ENCODE data around the gene C2CD2. TPM values are rescaled to one million over a fixed set of nuclear protein-coding genes. Genes with fewer than 3 reads are reported as not detected.

The C2CD2 gene
- total RNA-seq, 4 donors from 2014 or later = 1.7 to 7.2 (median 2.4) TPM

GRCh38 chr21:41918561-41919358 lies 35.1 kb downstream of the C2CD2 start:
- in situ Hi-C loops (cut with MboI; ENCODE audit: low sequenced_read_pairs in 4 of 4) = no loop called here
- Histone ChIP-seq H3K27ac (no peak overlapping the region), H3K27me3 (no peaks in the 10 kb centered on the region), H3K4me1 (no peaks in the 10 kb centered on the region), H3K36me3 (peaks cover 0 to 6% of the 10 kb centered on the region in 2 donors), H3K4me3 (no peak overlapping the region), H3K9me3 (no peaks in the 10 kb centered on the region)
- ATAC-seq = no peak
- no peak for TF ChIP-seq POLR2A (IDR thresholded peaks at IDR 0.05)
- TF ChIP-seq, protein P1, sequence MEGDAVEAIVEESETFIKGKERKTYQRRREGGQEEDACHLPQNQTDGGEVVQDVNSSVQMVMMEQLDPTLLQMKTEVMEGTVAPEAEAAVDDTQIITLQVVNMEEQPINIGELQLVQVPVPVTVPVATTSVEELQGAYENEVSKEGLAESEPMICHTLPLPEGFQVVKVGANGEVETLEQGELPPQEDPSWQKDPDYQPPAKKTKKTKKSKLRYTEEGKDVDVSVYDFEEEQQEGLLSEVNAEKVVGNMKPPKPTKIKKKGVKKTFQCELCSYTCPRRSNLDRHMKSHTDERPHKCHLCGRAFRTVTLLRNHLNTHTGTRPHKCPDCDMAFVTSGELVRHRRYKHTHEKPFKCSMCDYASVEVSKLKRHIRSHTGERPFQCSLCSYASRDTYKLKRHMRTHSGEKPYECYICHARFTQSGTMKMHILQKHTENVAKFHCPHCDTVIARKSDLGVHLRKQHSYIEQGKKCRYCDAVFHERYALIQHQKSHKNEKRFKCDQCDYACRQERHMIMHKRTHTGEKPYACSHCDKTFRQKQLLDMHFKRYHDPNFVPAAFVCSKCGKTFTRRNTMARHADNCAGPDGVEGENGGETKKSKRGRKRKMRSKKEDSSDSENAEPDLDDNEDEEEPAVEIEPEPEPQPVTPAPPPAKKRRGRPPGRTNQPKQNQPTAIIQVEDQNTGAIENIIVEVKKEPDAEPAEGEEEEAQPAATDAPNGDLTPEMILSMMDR (IDR thresholded peaks at IDR 0.05 in 4 of 5, conservative IDR thresholded peaks at IDR 0.05 in 1 of 5) = no peak
- intact Hi-C loops (cut with DNase I; ENCODE audit: low total_unique reads) = no loop called here
- no peak for DNase-seq

GRCh38 chr21:41917531-41917930 lies 36.3 kb downstream of the C2CD2 start:
- Histone ChIP-seq H3K4me3 (no peak overlapping the region), H3K27ac (no peak overlapping the region), H3K36me3 (peaks cover 0 to 6% of the 10 kb centered on the region in 2 donors), H3K9me3 (no peaks in the 10 kb centered on the region), H3K27me3 (no peaks in the 10 kb centered on the region), H3K4me1 (no peaks in the 10 kb centered on the region)
- intact Hi-C loops (cut with DNase I; ENCODE audit: low total_unique reads) (no loop called here), in situ Hi-C loops (cut with MboI; ENCODE audit: low sequenced_read_pairs in 4 of 4) (no loop called here)
- no peak for TF ChIP-seq POLR2A (IDR thresholded peaks at IDR 0.05)
- TF ChIP-seq, protein P1 (IDR thresholded peaks at IDR 0.05 in 4 of 5, conservative IDR thresholded peaks at IDR 0.05 in 1 of 5) = no peak
- no peak for DNase-seq
- ATAC-seq = no peak

- no peaks in the 10 kb centered on the region for H3K9me3 ChIP-seq
- no peak overlapping the region for H3K4me3 ChIP-seq
- no peak for TF ChIP-seq POLR2A (IDR thresholded peaks at IDR 0.05)
- TF ChIP-seq, protein P1 (IDR thresholded peaks at IDR 0.05 in 4 of 5, conservative IDR thresholded peaks at IDR 0.05 in 1 of 5) = no peak
- in situ Hi-C loops (cut with MboI; ENCODE audit: low sequenced_read_pairs in 4 of 4) (no loop called here), intact Hi-C loops (cut with DNase I; ENCODE audit: low total_unique reads) (no loop called here)
- peaks cover 0 to 6% of the 10 kb centered on the region in 2 donors for H3K36me3 ChIP-seq
- no peaks in the 10 kb centered on the region for H3K27me3 ChIP-seq
- peak overlapping the region in 3 of 4 donors; percentile 17 to 49 (median 47) for H3K27ac ChIP-seq
- ATAC-seq (no peak), DNase-seq (no peak)
- H3K4me1 ChIP-seq = no peaks in the 10 kb centered on the region
Measured at GRCh38 chr21:41916888-41917433, 36.9 kb downstream of the C2CD2 start.

DNA sequence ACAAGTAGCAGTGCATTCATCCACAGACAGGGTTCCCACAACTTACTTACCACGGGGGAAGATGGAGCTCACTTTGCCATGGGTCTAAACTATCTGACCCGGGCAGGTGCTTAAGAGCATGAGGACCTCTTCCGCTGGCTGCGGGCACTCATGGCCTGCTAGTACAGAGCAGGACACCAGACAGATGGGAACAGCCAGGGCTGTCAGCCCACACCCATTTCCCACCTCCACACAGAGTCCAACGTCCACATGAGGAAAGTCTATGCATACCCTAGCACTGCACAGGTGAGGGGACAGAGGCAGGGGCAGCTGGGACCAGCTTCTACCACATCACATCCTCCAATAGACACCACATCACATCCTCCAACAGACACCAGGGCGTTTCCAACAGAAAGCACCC lies 38.9 kb downstream of the C2CD2 start:
- Histone ChIP-seq H3K4me3 (no peak overlapping the region), H3K27me3 (no peaks in the 10 kb centered on the region), H3K4me1 (no peaks in the 10 kb centered on the region), H3K27ac (no peak overlapping the region), H3K9me3 (no peaks in the 10 kb centered on the region), H3K36me3 (peaks cover 0 to 6% of the 10 kb centered on the region in 2 donors)
- ATAC-seq (no peak), DNase-seq (no peak)
- intact Hi-C loops (cut with DNase I; ENCODE audit: low total_unique reads) = no loop called here
- in situ Hi-C loops (cut with MboI; ENCODE audit: low sequenced_read_pairs in 4 of 4) = no loop called here
- no peak for TF ChIP-seq POLR2A (IDR thresholded peaks at IDR 0.05)
- TF ChIP-seq, protein P1 (IDR thresholded peaks at IDR 0.05 in 4 of 5, conservative IDR thresholded peaks at IDR 0.05 in 1 of 5) = no peak

Data from gastrocnemius medialis (tissue), 4 donors.